GM04504 (cell line): ENCODE data around the gene LAPTM4A.
"Not testable (repeated sequence)": the region's sequence is repeated elsewhere in the genome, so short reads cannot be mapped to it uniquely, and the experiment has no call there.

Experiments used
- DNase-seq: peaks from one replicate; pipeline ENCODE4 v3.0.0-alpha.2; 2012; ENCODE audit warnings: low read depth

The LAPTM4A gene

GRCh38 chr2:20076757-20077156 is 25.3 kb upstream of the LAPTM4A start:
- no peak for DNase-seq

- DNase-seq = no peak
Measured at GRCh38 chr2:20074901-20075300, 23.5 kb upstream of the LAPTM4A start.

- DNase-seq = not testable (repeated sequence)
Measured at GRCh38 chr2:20074046-20074648, 22.7 kb upstream of the LAPTM4A start.

GRCh38 chr2:20073460-20073859 is 22.0 kb upstream of the LAPTM4A start:
- no peak for DNase-seq

GRCh38 chr2:20072436-20073158 is 21.2 kb upstream of the LAPTM4A start:
- DNase-seq = no peak

- DNase-seq = peak; percentile 97
Measured at GRCh38 chr2:20071397-20072383, 20.3 kb upstream of the LAPTM4A start.

- DNase-seq = no peak
Measured at GRCh38 chr2:20069756-20070155, 18.3 kb upstream of the LAPTM4A start.

GRCh38 chr2:20067992-20068584 is 16.7 kb upstream of the LAPTM4A start:
- peak; percentile 95 for DNase-seq

GRCh38 chr2:20065885-20066602 is 14.6 kb upstream of the LAPTM4A start:
- DNase-seq = no peak

- no peak for DNase-seq
Measured at GRCh38 chr2:20064841-20065240, 13.4 kb upstream of the LAPTM4A start.

GRCh38 chr2:20064421-20064820 is 13.0 kb upstream of the LAPTM4A start:
- no peak for DNase-seq

GRCh38 chr2:20062615-20063545 is 11.5 kb upstream of the LAPTM4A start:
- DNase-seq = no peak

GRCh38 chr2:20061940-20062339 is 10.5 kb upstream of the LAPTM4A start:
- DNase-seq = no peak

- DNase-seq = peak; percentile 72
Measured at GRCh38 chr2:20061476-20061875, 10.0 kb upstream of the LAPTM4A start.

- DNase-seq = no peak
Measured at GRCh38 chr2:20060106-20060505, 8.7 kb upstream of the LAPTM4A start.

GRCh38 chr2:20057268-20057667 is 5.8 kb upstream of the LAPTM4A start:
- no peak for DNase-seq

GRCh38 chr2:20054931-20055330 is 3.5 kb upstream of the LAPTM4A start:
- DNase-seq = no peak

- no peak for DNase-seq
Measured at GRCh38 chr2:20054119-20054518, 2.7 kb upstream of the LAPTM4A start.

- DNase-seq = peak; percentile 65
Measured at GRCh38 chr2:20052861-20053281, 1.4 kb upstream of the LAPTM4A start.

- DNase-seq = no peak
Measured at GRCh38 chr2:20052229-20052851, 912 bp upstream of the LAPTM4A start.
